HG03354 (cell line): ENCODE results near the gene CLRN2.

Experiments used
- ATAC-seq: cut with Tn5 transposase; IDR thresholded peaks from one replicate; pipeline ENCODE4 v1.9.1; 2021; ENCODE audit warnings: mild to moderate bottlenecking; ENCODE audit not compliant: unreplicated experiment, poor library complexity, severe bottlenecking

CLRN2 gene

DNA sequence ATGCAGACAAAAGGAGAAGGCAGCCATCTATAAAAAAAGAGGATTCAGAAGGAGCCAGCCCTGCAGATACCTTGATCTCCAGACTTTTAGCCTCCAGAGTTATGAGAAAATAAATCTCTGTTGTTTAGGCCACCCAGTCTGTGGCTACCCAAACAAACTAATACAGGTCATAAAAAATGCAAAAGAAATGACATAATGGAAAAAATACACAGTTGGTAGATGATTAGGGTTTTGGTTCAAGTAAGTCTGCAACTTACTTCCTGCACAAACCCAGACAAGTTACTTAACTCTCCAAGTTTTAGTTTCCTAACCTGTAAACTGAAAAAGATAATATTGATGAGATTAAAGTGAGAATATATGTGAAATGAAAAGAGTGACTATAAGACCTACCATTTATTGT is 14.4 kb upstream of the CLRN2 start:
- no peak for ATAC-seq

DNA sequence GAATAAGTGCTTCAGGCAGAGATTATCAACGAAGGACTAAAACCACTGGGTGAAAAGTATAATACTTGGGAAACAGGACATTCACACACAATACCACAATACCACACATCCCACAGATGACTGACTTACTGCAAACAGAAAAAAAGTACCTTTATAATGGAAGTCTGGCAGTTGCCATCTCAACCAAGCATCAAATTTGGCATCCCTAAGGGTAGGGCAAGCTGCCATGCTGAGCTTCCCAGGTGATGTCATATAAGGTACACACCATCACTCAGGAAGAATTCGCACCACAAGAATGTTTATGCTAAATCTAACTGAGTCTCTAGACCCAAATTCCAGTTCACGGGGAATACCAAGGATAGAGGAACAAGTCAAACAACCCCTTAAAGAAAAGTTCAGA is 12.2 kb upstream of the CLRN2 start:
- ATAC-seq: no peak

DNA sequence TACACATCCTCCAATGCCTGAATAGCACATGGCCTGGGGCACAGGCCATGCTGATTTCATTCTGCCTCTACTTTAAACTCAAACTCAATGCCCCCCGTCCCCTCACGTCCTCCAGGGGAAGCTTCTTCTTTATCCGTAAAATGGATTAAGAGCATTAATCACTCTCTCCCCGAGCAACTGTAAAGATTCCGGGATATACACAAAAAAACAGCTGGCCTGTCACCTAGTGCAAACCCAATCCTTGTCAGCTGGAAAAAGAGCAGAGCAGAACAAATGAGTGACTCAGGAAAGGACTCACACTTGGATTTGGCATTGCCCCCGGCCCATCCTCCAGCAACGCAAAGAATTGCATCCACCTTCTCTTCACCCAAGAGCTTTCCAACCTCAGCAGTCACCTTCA is 10.9 kb upstream of the CLRN2 start:
- no peak for ATAC-seq

DNA sequence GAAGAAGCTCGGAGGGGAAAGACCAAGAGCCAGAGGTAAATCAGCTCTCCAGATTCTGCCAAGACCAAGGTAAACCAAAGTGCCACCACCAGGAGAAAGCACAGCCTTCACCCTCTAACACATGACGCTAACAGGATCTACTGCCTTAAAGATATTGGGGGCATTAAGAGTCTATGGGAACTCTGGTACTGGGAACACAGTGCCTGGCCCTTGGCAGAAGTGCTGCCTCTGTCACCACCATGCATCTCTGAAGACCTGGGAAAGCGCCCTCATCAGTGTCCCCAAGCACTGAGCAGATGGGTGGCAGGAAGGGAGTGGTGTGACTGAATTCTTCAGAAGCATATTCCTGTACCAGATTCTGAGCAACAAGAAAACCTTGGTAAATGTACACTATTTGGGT is 4.4 kb upstream of the CLRN2 start:
- ATAC-seq: no peak

DNA sequence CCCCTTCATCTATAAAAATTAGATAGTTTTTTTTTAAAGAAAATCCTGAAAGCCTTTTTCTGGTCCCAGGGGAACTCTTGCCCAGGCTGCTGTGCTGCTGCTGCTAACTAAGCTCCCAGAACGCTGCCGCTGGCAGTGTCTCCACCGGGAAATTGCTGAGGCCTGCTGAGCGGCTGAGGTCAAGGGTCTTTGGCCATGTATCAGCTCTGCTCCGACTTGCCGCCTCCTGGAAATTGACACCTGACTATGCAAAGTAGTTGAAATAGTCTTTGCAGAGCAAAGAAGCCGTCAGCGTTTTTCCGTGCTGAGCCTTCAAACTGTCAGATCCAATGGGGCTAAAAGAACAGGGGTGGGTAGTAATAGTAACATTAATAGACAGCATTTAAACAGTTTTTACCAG is 3.9 kb upstream of the CLRN2 start:
- no peak for ATAC-seq

DNA sequence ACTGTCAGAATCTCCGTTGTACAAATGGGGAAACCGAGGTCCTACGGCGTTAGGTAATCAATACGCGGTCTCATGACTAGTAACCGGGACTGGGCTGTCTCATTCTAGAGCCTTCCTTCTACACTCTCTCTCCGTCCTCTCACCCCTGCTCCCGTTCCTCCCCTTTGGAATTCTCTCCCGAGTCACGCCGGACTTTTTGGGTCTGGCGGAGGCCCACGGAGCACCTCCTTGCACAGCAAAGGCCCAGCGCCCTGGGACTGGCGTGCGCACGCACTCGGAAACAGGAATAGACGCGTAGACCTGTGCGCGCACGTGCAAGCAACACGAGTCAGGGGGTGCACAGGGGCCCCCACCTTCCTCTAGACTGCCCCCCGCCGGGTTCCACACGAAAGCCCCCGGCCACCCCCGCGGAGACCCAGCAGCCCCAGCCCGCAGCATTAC is 3.4 kb upstream of the CLRN2 start:
- ATAC-seq: peak; percentile 73

DNA sequence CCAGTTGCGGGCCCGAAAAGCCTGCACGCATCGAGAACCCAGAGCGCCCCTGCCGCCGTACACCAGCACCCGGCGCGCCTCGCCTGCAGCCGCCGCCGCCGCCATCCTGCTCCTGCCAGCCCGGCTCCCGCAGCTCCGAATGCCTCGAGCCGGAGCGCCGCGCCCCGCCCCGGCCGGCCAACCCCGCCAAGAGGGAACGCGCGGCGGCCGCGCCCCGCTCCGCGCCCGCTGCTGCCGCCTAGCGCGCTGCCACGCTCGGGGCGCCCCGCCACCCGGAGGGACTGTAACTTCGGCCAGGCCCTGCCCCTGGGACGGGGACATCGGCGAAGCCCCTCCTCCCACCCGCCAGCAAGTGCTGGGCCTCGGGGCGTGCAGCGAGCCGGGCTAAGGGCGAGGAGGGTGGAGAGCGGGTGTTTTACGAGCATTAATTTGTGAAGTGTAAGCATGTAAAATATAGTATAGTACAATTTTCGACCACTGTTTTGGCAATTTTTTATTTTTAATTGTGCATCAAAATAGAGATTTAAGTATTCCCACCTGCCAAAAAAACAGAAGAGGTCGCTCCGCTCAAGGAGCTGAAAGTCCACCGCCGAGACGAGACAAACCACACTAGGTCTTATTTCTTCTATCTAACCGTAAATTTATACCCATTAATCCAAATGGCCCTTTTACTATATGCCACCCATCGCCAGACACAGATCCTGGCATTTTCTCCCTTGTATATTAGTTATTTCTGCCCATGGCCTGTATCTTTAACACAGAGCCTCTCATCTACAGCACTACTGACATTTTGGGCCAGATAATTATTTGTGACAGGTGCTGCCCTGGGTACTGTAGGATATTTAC is 2.8 kb upstream of the CLRN2 start, which contains the start of gene QDPR:
Gene QDPR (minus strand): TSS at position 141 of the 846 bp plus-strand sequence. CDS start 36 bp downstream, at position 105.
- peak; percentile 95 for ATAC-seq

DNA sequence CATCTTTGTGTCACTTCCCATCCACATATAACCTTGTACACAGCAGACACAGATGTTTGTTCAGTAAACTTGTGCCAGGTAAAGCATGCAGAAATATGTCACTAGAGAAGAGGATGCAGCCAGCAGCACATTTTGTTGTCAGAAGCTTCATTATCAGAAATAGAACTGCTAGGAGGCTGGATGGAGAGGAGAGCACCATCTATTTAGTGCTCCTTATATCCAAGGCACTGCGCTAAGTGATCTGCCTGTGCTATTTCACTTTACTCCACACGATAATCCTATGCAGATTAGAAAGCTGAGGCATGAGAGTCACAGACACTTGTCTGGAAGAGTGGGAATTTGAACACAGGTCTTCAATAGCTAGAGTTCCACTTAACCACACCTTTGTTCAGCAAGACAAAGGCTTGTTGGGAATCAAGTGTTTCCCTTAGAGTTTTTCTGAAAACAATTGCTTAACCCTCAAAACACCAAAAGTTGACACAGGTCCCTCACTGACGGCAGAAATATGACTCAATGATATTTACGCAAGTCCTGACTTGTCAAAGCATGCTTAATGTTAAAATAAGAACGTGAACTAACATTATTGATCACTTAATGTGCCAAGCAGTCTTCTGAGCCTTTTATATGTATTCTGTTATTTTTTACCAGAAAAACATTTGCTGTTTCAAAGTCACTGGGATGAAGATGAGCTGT is 1.8 kb upstream of the CLRN2 start:
- ATAC-seq: no peak

DNA sequence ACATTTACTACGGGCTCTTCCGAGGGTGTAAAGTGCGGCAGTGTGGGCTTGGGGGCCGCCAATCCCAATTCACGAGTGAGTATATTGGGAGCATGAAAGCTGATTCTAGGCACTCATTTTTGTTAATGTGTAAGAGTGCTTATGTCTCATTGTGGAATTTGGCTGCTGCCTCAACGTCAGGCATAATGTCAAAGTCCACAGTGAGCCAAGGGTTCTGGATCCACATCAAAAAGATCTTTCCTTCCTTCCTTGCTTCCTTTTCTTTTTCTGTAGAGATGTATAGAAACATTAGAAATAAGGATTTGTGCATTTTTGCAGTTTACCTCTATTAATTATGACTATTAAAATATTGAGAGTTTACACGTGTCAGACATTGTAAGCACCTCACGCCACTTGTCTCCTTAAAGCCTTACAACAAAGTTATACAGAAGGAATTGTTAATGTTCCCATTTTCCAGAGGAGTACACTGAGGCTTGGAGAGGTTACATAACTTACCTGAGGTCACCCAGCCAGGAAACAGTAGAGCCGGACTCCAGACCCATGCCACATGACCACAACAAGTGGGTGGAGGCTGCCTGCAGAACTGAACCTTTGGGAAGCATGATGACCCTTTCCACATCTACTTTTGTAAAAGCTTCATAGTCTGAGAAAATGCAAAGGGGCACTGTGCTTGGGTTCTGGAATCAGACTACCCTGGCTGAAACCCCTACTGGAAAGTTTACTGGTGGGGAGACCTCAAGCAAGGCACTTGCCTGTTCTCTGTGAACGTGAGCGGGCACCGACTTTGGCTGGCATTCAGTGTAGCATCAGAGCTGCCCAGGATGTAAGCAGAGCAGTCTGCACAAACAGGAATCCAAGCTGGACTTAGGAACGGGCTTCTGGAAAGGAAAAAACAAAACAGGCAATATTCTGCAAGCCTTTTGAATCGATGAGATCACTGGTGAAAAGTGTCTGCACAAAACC is 761 bp downstream of the CLRN2 start:
- ATAC-seq: no peak

DNA sequence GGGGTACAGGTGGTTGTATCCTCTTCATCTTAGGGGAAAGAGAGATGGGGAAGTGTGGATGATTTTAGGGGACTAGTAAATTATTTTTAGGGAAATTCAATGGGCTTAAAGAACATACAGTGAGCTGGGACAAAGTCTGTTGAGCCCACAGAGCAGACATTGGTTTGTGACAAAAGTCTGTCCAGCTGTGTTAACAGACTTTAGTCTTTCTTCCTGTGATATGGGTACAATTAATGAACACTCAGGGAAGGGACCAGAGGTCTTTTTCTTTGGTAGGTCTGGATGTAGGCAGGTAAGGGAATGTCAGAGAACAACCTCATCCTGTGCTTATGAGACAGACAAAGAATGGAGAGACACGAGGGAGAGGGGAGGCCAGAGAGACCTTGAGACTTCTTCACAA is 2.0 kb downstream of the CLRN2 start:
- no peak for ATAC-seq

DNA sequence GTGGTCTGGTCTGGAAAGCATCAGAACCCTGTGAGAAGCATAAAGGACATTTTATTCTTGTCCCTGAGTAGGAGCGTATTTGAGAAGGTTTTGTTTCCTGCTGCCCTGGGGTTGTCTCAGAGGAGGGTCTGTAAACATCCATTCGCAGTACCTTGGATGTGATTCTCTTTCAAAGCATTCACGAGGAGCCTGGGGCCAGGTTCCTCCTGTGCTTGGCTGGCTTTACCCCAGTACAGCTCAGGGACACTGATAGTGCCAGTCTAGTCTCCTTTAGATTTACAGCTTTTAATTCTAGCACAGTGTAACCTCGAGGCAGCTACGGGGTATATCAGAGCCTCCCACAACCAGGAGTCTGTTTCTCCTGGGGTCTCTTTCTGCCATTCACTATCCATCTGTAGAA is 2.7 kb downstream of the CLRN2 start:
- no peak for ATAC-seq

DNA sequence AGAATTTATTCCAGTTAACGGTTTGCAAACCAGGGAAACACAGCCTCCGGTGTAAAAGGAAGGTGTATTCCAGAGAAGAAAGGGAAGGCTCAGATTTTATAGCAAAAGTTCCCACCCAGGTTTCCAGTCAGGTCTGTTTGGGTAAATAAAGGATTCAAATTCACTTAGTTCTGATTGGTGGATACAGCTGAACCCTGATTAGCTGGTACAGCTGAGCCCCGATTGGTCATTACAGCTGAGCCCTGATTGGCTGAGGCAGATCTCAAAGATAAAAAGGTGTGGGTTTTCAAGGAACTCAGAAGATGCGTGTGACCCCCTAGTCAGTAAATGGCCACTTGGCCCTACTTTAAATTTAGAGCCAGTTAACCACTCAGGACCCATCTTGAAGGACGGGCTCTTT is 6.6 kb downstream of the CLRN2 start:
- no peak for ATAC-seq

DNA sequence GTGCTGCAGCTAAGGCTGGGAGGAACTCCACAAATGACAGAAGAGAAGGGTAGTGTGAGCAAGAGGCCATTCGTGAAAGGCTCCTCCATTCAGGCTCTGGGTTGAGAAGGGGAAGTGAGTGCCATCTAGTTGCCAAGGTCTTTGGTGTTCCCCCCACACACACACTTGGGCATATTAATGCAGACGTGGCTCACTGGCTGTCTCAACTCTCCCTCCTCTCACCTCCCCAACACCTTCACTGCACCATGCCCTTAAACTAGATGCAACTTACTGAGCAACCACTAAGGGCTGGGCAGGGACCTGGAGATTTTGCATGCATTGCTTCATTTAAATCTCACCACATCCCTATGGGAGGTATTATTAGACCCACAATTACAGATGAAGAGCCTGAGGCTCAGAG is 8.7 kb downstream of the CLRN2 start:
- peak; percentile 47 for ATAC-seq

DNA sequence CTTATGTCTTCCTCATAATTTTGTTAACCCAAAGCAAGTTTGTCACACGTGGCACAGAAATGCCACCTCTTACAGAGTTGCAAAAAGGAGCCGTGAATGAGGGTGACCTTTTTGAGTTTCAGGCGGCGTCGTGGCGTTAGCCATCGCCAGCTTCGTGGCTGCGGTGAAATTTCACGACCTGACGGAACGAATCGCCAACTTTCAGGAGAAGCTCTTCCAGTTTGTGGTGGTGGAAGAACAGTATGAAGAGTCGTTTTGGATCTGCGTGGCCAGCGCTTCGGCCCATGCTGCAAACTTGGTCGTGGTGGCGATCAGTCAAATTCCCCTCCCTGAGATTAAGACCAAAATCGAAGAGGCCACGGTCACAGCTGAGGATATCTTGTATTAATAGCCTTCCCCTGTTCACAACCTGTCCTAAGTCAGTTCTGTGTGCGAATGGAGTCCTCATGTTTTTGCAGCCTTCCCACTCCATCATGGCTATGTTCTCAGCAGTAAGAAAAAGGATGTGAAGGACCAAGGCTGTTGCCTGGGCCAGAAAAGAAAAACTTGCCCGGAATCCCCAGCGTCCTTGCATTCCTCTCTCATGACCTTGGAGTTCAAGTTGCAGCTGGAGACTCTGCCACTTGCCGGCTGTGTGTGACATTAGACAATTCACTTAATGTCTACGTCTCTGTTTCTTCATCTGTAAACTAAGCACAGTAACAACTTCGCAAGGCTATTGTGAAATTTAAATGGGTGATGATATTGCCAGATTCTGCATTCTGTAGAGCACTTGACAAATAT is 11.9 kb downstream of the CLRN2 start:
- no peak for ATAC-seq

DNA sequence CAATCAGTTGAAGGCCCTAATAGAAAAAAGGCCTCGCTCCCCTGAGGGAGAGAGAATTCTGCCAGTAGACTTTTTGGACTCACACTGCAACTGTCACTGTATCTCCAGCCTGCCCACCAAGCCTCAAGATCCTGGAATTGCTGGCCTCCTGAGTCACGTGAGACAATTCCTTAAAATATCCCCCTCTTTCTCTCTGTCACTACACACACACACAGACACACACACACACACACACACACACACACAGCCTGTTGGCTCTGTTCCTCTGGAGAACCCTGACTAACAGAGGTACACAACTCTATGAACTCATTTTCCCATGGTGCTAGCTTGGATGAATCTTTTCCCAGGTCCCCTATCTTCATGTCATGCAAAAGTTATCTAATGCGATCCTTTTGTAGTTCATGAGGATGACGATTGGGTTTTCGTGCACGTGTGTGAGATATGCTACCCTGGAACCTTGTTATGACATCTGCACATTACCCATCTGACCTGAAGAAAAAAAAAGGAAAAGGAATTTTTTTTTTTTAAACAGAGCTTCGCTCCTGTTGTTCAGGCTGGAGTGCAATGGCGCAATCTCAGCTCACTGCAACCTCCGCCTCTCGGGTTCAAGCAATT is 13.7 kb downstream of the CLRN2 start:
- ATAC-seq: no peak

DNA sequence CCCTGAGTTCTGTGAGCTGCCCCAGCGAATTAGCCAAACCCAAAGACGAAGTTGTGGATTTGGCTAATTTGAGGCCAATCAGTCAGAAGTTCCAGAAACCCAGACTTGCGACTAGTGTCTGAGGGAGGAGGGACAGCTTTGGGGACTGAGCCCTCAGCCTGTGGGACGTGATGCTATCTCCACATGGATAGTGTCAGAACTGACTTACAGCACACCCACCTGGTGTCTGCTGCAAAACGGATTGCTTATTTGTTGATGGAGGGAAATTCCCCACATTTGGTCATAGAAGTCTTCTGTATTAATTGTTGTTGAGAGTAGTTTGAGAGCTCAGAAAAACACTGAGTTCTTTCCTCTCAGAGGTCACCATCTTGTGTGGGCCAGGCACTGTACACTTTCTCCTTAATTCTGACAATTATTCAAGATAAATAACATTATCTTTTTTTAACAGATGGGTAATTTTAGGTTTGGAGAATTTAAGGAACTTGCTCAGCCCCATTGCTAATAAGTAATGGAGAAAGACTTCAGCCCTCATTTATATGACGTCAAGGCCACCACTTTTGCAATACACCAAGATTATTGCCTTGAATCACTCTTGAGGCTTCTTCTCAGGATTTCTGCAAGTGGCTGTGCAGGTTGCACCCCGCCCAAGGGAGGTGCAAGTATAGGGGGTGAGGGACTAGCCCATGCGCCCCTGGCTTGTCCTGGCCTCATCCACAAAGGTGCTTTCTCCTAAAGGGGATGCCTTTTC is 16.7 kb downstream of the CLRN2 start:
- no peak for ATAC-seq

DNA sequence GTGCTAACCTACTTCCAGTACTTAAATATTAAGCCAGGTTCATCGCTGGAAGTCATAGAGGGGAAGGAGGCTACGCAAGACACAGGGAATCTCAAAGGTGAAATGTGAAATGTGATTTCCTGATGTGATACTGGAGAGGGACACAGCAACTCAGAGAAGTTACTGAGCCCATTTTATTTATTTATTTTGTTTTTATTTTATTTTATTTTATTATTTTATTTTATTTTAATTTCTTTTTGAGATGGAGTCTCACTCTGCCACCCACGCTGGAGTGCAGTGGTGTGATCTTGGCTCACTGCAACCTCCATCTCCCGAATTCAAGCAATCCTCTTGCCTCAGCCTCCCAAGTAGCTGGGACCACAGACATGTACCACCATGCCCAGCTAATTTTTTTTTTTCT is 19.7 kb downstream of the CLRN2 start:
- no peak for ATAC-seq

DNA sequence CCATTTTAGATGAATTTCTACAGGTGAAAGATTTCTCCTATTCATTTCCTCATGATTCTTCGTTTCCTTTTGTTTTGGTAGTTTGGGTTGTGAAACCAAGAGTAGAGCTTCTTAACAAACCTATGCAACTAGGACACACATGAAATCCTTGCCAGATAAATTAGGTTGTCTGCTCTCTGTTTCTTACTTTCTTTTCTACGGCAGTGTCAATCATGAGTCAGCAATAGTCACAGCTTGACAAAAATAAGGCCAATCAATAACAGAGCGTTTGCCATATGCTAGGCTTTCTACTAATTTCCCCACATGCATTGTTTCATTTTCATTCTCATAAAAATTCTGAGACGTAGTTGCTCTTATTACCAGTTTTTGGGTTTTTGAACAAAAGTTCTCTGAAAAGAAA is 20.3 kb downstream of the CLRN2 start:
- peak; percentile 75 for ATAC-seq
